Measurements from ENCODE around the gene SLC35G2.
"Not testable (repeated sequence)": the region's sequence is repeated elsewhere in the genome, so short reads cannot be mapped to it uniquely, and the experiment has no call there.

SLC35G2 gene

DNA sequence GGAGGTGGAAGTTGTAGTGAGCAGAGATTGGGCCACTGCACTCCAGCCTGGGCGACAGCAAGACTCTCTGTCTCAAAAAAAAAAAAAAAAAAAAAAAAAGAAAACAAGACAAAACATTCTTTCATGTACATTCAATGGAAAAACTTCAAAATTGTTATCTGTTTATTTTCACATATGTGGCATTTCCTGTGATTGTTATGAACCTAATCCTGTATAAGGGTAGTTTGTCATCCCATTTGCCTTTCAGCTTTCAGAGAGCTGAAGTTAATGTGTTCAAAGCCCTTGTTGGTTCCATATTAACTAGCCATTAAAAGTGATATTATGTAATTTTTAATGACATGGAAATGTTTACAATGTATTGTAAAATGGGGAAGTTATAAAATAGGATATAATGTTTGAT, 25.8 kb downstream of the SLC35G2 start:
- TF ChIP-seq ZNF274 (IDR thresholded peaks at IDR 0.05; ENCODE audit: low read depth, low read length), result no peak
- H3K4me3 ChIP-seq (ENCODE audit: low read length), result no peak overlapping the region

- no peak overlapping the region for H3K4me3 ChIP-seq (ENCODE audit: low read length)
- no peak for TF ChIP-seq ZNF274 (IDR thresholded peaks at IDR 0.05; ENCODE audit: low read depth, low read length)
Measured at GRCh38 chr3:136852180-136852579, 33.3 kb downstream of the SLC35G2 start.

DNA sequence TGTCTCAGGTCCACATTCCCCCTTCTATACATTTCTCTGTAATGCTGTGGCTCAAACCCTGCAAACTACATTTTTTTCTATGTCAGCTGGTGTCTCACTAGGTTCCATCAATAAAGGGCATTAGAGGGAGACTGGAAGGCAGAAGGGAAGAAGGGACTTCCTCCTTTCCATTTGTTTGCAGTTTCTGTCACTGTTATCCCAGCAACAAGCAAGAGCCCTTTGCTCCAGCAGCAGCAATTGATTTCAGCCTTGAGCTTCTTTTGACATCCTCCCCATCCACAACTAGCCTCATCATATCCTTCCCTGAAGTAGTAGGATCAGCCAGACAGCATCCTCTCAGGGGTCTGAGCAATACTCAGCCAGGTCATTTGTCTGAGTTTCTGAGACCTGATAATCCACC, 37.7 kb downstream of the SLC35G2 start:
- H3K4me3 ChIP-seq (ENCODE audit: low read length), result no peak overlapping the region
- TF ChIP-seq ZNF274 (IDR thresholded peaks at IDR 0.05; ENCODE audit: low read depth, low read length), result no peak

- TF ChIP-seq ZNF274 (IDR thresholded peaks at IDR 0.05; ENCODE audit: low read depth, low read length), result no peak
- no peak overlapping the region for H3K4me3 ChIP-seq (ENCODE audit: low read length)
Measured at GRCh38 chr3:136858381-136858780, 39.5 kb downstream of the SLC35G2 start.

DNA sequence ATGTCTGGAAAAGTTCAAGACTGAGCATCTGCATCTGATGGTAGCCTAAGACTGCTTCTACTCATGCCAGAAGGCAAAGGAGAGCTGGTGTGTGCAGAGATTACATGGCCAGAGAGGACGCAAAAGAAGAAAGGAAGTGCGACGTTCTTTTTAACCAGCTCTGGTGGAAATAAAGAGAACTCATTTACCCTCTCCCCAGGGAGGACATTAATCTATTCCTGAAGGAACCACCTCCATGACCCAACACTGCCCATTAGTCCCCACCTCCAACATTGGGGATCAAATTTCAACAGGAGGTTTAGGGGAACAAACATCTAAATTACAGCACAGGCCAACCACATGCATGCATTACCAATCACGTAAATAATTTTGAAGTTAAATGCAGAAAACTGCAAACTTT, 41.6 kb downstream of the SLC35G2 start:
- 0 out of 2 replicates have a peak, but pooled peaks have one; percentile 22 for TF ChIP-seq ZNF274 (IDR thresholded peaks at IDR 0.05; ENCODE audit: low read depth, low read length)
- peak overlapping the region; percentile 62 for H3K4me3 ChIP-seq (ENCODE audit: low read length)

GRCh38 chr3:136861890-136862616, 43.1 kb downstream of the SLC35G2 start, which contains the start of gene NCK1:
Gene NCK1, plus strand, starts transcription at chr3:136862208. Its CDS starts 65,794 bp downstream, at chr3:136928002.
- TF ChIP-seq ZNF274 (IDR thresholded peaks at IDR 0.05; ENCODE audit: low read depth, low read length), result no peak
- peak within 1 kb of the TSS; percentile 88 for H3K4me3 ChIP-seq (ENCODE audit: low read length)

DNA sequence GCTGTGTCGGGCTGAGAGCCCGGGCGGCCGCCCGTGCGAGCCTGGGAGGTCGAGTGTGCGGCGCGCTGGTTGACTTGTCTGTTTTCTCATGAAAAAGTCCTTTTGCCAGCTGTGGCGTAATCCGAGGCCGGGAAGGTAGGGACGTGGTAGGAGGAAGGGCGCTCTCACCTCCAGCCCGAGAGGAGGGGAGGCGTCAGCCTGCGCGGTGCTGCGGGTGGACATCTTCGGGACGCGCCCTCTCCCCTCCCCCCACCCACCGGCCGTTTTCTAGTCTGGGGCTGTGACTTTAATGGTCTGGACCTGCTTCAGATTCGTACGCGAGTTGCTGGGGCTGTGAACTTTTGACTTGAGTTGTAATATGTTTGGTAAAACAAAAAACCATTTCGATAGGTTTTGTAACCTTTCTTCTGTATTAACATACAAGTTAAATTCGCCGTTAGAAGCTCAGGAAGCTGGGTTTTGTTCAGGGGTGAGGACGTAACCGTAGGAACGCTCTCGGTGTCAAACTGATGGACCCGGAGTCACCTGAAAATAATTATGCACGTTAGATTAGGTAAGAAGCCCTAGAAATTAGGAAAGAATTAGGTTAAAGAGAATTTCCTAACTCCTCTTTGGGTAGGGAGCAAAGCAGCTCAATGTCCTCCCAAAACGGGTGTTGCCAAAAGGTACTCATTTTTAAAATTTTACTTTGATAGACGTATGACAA, 43.8 kb downstream of the SLC35G2 start:
- peak overlapping the region; percentile 88 for H3K4me3 ChIP-seq (ENCODE audit: low read length)
- TF ChIP-seq ZNF274 (IDR thresholded peaks at IDR 0.05; ENCODE audit: low read depth, low read length), result no peak

DNA sequence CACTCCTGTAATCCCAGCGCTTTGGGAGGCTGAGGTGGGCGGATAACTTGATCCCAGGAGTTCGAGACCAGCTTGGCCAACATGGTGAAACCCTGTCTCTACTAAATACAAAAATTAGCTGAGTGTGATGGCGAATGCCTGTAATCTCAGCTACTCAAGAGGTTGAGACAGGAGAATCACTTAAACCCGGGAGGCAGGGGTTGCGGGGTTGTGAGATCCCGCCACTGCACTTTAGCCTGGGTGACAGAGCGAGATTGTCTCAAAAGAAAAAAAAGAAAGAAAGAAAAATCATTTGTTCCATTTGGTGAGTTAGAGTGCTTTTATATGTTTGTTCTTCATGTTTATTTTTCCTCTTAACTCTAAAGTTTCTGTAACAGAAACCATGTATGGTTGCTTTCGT, 50.4 kb downstream of the SLC35G2 start:
- TF ChIP-seq ZNF274 (IDR thresholded peaks at IDR 0.05; ENCODE audit: low read depth, low read length), result no peak
- H3K4me3 ChIP-seq (ENCODE audit: low read length), result no peak overlapping the region

DNA sequence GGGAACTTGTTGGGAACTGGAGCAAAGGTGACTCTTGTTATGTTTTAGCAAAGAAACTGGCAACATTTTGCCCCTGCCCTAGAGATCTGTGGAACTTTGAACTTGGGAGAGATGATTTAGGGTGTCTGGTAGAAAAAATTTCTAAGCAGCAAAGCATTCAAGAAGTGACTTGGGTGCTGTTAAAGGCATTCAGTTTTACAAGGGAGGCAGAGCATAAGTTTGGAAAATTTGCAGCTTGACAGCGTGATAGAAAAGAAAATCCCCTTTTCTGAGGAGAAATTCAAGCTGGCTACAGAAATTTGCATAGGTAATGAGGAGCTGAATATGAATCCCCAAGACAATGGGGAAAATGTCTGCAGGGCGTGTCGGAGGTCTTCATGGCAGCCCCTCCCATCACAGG, 53.3 kb downstream of the SLC35G2 start:
- not testable (repeated sequence) for H3K4me3 ChIP-seq (ENCODE audit: low read length)

DNA sequence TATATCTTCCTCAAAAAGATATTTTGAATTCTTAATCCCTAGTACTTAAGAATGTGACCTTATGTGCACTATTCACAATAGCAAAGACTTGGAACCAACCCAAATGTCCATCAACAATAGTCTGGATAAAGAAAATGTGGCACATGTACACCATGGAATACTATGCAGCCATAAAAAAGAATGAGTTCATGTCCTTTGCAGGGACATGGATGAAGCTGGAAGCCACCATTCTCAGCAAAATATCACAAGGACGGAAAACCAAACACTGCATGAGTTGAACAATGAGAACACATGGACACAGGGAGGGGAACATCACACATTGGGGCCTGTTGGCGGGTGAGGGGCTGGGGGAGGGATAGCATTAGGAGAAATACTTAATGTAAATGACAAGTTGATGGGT, 60.6 kb downstream of the SLC35G2 start:
- H3K4me3 ChIP-seq (ENCODE audit: low read length), result not testable (repeated sequence)

- TF ChIP-seq ZNF274 (IDR thresholded peaks at IDR 0.05; ENCODE audit: low read depth, low read length), result no peak
- H3K4me3 ChIP-seq (ENCODE audit: low read length), result no peak overlapping the region
Measured at GRCh38 chr3:136882571-136882970, 63.6 kb downstream of the SLC35G2 start.

DNA sequence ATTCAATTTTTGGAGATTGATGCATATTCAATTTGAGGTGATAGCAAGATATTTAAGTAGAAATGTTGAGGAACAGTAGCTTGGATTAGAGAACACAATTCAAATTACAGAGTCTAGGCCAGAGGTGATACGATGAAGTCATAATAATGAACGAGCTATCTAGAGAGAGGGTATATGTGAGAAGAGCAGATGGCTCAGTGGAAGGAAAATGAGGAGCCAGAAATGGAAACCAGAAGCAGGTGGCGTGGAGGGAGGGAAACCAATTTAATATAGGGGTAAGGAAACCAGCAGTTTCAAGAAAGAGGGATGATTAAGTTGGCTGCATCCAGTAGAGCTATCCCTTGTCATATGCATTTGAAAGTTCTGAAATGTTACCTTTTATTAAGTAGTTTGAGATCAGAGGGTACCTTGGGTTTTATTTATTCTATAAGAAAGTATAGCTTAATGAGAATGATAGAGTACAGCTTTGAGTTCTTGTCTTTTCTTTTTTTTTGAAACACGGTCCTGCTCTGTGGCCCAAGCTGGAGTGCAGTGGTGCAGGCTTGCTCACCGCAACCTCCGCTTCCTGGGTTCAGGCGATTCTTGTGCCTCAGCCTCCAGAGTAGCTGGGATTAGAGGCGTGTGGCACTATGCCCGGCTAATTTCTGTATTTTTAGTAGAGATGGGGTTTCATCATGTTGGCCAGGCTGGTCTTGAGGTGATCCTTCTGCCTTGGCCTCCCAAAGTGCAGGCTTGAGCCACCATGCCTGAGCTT, 65.2 kb downstream of the SLC35G2 start:
- TF ChIP-seq ZNF274 (IDR thresholded peaks at IDR 0.05; ENCODE audit: low read depth, low read length), result no peak

GRCh38 chr3:136885357-136886213, 66.7 kb downstream of the SLC35G2 start:
- TF ChIP-seq ZNF274 (IDR thresholded peaks at IDR 0.05; ENCODE audit: low read depth, low read length), result no peak
- peak overlapping the region; percentile 20; the same call in 1 of the 2 replicates for H3K4me3 ChIP-seq (ENCODE audit: low read length)

More for the DNA sequence above, 65.2 kb downstream of the SLC35G2 start:
- no peak overlapping the region for H3K4me3 ChIP-seq (ENCODE audit: low read length)

GRCh38 chr3:136889947-136890346, 71.0 kb downstream of the SLC35G2 start:
- TF ChIP-seq ZNF274 (IDR thresholded peaks at IDR 0.05; ENCODE audit: low read depth, low read length), result no peak
- no peak overlapping the region for H3K4me3 ChIP-seq (ENCODE audit: low read length)
